SU-DHL-6 (cell line): Measurements from ENCODE around the gene UNC13B.

Source experiments
- CTCF ChIP-seq: fragments of 200-600 bp; sonication (generic); IDR thresholded peaks from one replicate; pipeline ENCODE4 v1.5.1; 2017; ENCODE audit warnings: antibody characterized with exemption, mild to moderate bottlenecking, low read length, moderate library complexity; ENCODE audit not compliant: insufficient read depth, poor library complexity, severe bottlenecking
- EZH2phosphoT487 ChIP-seq: fragments of 200-600 bp; sonication (generic), shearing (Covaris generic); conservative IDR thresholded peaks from 2 replicates; pipeline ENCODE4 v1.6.1; 2018; ENCODE audit warnings: mild to moderate bottlenecking, antibody characterized with exemption, low read length, moderate library complexity, mixed read lengths

GRCh38 chr9:35341585-35341984 lies 179.8 kb downstream of the UNC13B start:
- TF ChIP-seq CTCF (no peak), EZH2phosphoT487 (no peak)
